Measurements from ENCODE around the gene ZFAND4. TPM values are rescaled to one million over a fixed set of nuclear protein-coding genes. Genes with fewer than 3 reads are reported as not detected.

ZFAND4 gene
- polyA plus RNA-seq, 1 donor (not counting 4 experiments of a cell fraction or from before 2014, with no cell fraction given), result 2.9 TPM

GRCh38 chr10:45614869-45615268, 57.7 kb downstream of the ZFAND4 start:
- FAIRE-seq (no peak), DNase-seq (ENCODE audit: low read depth, low spot score) (no peak)
- Histone ChIP-seq H3K36me3 (ENCODE audit: control insufficient read depth in 2 of 2, extremely low read depth in 1 of 2, insufficient read depth in 2 of 2, low read length in 2 of 2) (no peaks in the 10 kb centered on the region), H3K27ac (ENCODE audit: control insufficient read depth, insufficient read depth, low read length) (no peak overlapping the region), H3K4me1 (ENCODE audit: control insufficient read depth, extremely low read depth, insufficient read depth, low read length) (no peaks in the 10 kb centered on the region), H3K9ac (ENCODE audit: control insufficient read depth, extremely low read depth, insufficient read depth, low read length) (no peak overlapping the region), H2AFZ (ENCODE audit: control insufficient read depth, low read length) (no peak overlapping the region), H3K4me2 (ENCODE audit: control insufficient read depth, extremely low read depth, insufficient read depth, low read depth, low read length) (no peak overlapping the region), H4K20me1 (ENCODE audit: control insufficient read depth, extremely low read depth, insufficient read depth, low read length) (no peaks in the 10 kb centered on the region), H3K79me2 (ENCODE audit: control insufficient read depth, insufficient read depth, low read length) (no peaks in the 10 kb centered on the region), H3K4me3 (ENCODE audit: control insufficient read depth in 2 of 3, extremely low read depth in 1 of 3, insufficient read depth in 2 of 3, low read depth in 1 of 3, low read length in 3 of 3) (no peak overlapping the region), H3K9me3 (ENCODE audit: control insufficient read depth, low read depth, low read length) (no peaks in the 10 kb centered on the region), H3K9me1 (ENCODE audit: control insufficient read depth, extremely low read depth, insufficient read depth, low read length) (no peaks in the 10 kb centered on the region), H3K27me3 (ENCODE audit: control insufficient read depth, extremely low read depth, insufficient read depth, low read length) (no peaks in the 10 kb centered on the region)
- TF ChIP-seq, protein P1, sequence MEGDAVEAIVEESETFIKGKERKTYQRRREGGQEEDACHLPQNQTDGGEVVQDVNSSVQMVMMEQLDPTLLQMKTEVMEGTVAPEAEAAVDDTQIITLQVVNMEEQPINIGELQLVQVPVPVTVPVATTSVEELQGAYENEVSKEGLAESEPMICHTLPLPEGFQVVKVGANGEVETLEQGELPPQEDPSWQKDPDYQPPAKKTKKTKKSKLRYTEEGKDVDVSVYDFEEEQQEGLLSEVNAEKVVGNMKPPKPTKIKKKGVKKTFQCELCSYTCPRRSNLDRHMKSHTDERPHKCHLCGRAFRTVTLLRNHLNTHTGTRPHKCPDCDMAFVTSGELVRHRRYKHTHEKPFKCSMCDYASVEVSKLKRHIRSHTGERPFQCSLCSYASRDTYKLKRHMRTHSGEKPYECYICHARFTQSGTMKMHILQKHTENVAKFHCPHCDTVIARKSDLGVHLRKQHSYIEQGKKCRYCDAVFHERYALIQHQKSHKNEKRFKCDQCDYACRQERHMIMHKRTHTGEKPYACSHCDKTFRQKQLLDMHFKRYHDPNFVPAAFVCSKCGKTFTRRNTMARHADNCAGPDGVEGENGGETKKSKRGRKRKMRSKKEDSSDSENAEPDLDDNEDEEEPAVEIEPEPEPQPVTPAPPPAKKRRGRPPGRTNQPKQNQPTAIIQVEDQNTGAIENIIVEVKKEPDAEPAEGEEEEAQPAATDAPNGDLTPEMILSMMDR (optimal IDR thresholded peaks at IDR 0.05 in 1 of 3, IDR thresholded peaks at IDR 0.05 in 1 of 3, conservative IDR thresholded peaks at IDR 0.05 in 1 of 3; ENCODE audit: extremely low read depth in 1 of 3, insufficient read depth in 2 of 3, low read length in 3 of 3), result no peak
- no peak for TF ChIP-seq EZH2 (IDR thresholded peaks at IDR 0.05; ENCODE audit: low read length)
- dilution Hi-C loops (cut with MboI; ENCODE audit: extremely low pct_ligation_motif_present, low sequenced_read_pairs), result no loop called here

- Histone ChIP-seq H3K9me3 (ENCODE audit: control insufficient read depth, low read depth, low read length) (no peaks in the 10 kb centered on the region), H3K4me3 (ENCODE audit: control insufficient read depth in 2 of 3, extremely low read depth in 1 of 3, insufficient read depth in 2 of 3, low read depth in 1 of 3, low read length in 3 of 3) (no peak overlapping the region), H3K27me3 (ENCODE audit: control insufficient read depth, extremely low read depth, insufficient read depth, low read length) (no peaks in the 10 kb centered on the region), H3K4me2 (ENCODE audit: control insufficient read depth, extremely low read depth, insufficient read depth, low read depth, low read length) (no peak overlapping the region), H3K9ac (ENCODE audit: control insufficient read depth, extremely low read depth, insufficient read depth, low read length) (no peak overlapping the region), H3K36me3 (ENCODE audit: control insufficient read depth in 2 of 2, extremely low read depth in 1 of 2, insufficient read depth in 2 of 2, low read length in 2 of 2) (no peaks in the 10 kb centered on the region), H4K20me1 (ENCODE audit: control insufficient read depth, extremely low read depth, insufficient read depth, low read length) (no peaks in the 10 kb centered on the region), H3K4me1 (ENCODE audit: control insufficient read depth, extremely low read depth, insufficient read depth, low read length) (no peaks in the 10 kb centered on the region), H3K79me2 (ENCODE audit: control insufficient read depth, insufficient read depth, low read length) (no peaks in the 10 kb centered on the region), H2AFZ (ENCODE audit: control insufficient read depth, low read length) (no peak overlapping the region), H3K27ac (ENCODE audit: control insufficient read depth, insufficient read depth, low read length) (no peak overlapping the region), H3K9me1 (ENCODE audit: control insufficient read depth, extremely low read depth, insufficient read depth, low read length) (no peaks in the 10 kb centered on the region)
- dilution Hi-C loops (cut with MboI; ENCODE audit: extremely low pct_ligation_motif_present, low sequenced_read_pairs), result no loop called here
- no peak for DNase-seq (ENCODE audit: low read depth, low spot score)
- TF ChIP-seq EZH2 (IDR thresholded peaks at IDR 0.05; ENCODE audit: low read length), result no peak
- TF ChIP-seq, protein P1 (optimal IDR thresholded peaks at IDR 0.05 in 1 of 3, IDR thresholded peaks at IDR 0.05 in 1 of 3, conservative IDR thresholded peaks at IDR 0.05 in 1 of 3; ENCODE audit: extremely low read depth in 1 of 3, insufficient read depth in 2 of 3, low read length in 3 of 3), result no peak
- FAIRE-seq, result no peak
Observed at GRCh38 chr10:45612741-45613140, 59.8 kb downstream of the ZFAND4 start.
